ENCODE measurements around the gene DENND1B.

- TF ChIP-seq EP300 (IDR thresholded peaks at IDR 0.05; ENCODE audit: borderline replicate concordance in 1 of 2, low read depth in 1 of 2, low read length in 1 of 2) (no peak), POLR2AphosphoS5 (IDR thresholded peaks at IDR 0.05; ENCODE audit: low read depth, low read length) (no peak), MXI1 (IDR thresholded peaks at IDR 0.05; ENCODE audit: low read depth, low read length) (no peak), YY1 (IDR thresholded peaks at IDR 0.05; ENCODE audit: low read depth) (no peak), GABPA (IDR thresholded peaks at IDR 0.05; ENCODE audit: low read depth) (no peak), CTCF (IDR thresholded peaks at IDR 0.05) (no peak), TAF1 (IDR thresholded peaks at IDR 0.05; ENCODE audit: borderline replicate concordance, low read depth, low read length) (no peak), IRF3 (IDR thresholded peaks at IDR 0.05; ENCODE audit: low read depth, low read length) (no peak), RAD21 (IDR thresholded peaks at IDR 0.05; ENCODE audit: low read length) (no peak), TCF12 (IDR thresholded peaks at IDR 0.05) (no peak)
Observed at GRCh38 chr1:197782722-197783360, 7.6 kb upstream of the DENND1B start.
